ENCODE measurements around the gene PTGR1.

Gene PTGR1

DNA sequence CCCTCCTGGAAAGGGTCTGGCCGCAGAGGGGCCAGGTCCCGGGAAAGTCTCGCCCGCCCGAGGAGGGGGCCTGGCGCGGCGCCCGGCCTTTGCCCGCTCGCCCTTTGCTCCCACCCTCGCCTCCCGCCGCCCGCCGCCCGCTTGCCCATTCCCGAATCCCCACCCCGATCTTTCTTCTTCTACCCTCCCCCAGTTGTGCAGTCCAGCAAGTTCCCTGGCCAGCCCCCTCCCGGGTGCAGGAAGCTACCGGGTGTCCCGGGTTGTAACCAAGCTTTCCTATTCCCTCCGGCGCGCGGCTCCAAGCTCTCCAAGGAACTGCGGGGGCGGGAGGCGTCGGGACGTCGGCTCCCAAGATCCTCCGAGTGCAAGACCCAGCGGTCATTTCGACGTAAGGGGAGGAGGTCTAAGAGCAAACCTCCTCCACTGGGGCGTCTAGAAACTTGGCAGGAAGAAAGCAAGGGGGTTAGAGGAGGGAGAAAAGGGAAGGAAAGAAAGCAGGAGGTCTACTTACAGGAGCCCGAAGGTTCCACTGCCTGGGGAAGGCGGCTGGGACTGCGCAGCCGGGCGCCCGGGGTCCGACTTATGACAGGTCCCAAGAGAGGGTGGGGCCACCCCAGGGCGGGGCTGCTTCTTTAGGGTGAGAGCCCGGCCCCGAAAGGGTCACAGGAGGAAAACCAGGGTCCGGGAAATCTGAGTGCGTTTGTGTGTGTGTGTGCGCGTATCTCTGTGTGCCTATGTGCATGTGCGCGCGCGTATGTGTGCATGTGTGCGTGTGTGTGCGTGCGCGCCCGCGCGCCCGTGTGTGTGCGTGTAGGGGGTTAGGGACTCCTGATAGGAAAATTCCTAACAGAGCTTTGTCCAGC is at the start of gene PTGR1:
PTGR1 (minus strand) TSS at position 556 of the 863 bp plus-strand sequence. CDS start 2,225 bp downstream, outside the sequence.
- peak; percentile 90 for DNase-seq (ENCODE audit: low spot score)
- peak within 1 kb of the TSS; percentile 58 to 91 for H3K27ac ChIP-seq
- no peak for TF ChIP-seq CTCF (IDR thresholded peaks at IDR 0.05)
- H3K4me3 ChIP-seq, result peak within 1 kb of the TSS; percentile 86

GRCh38 chr9:111649016-111649415 is 49.6 kb upstream of the PTGR1 start:
- Histone ChIP-seq H3K4me3 (no peak overlapping the region), H3K27ac (no peak overlapping the region)
- DNase-seq (ENCODE audit: low spot score), result no peak
- no peak for TF ChIP-seq CTCF (IDR thresholded peaks at IDR 0.05)

DNA sequence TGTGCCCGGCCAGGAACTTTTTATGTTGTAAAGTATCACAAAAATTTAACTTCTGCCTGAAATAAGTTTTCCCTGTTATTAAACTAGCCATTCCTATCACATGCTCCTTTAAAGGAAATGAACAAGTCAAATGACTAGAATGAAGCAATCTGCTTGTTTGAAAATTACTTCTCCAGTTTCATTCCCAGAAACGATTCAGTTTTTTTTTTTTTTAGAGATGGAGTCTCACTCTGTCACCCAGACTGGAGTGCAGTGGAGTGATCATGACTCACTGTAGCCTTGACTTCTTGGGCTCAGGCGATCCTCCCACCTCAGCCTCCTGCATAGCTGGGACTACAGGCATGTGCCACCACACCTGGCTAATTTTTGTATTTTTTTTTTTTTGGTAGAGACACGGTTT is 48.6 kb upstream of the PTGR1 start:
- Histone ChIP-seq H3K4me3 (no peak overlapping the region), H3K27ac (peak overlapping the region in 1 of 2 donors; percentile 34)
- no peak for TF ChIP-seq CTCF (IDR thresholded peaks at IDR 0.05)
- DNase-seq (ENCODE audit: low spot score), result no peak

DNA sequence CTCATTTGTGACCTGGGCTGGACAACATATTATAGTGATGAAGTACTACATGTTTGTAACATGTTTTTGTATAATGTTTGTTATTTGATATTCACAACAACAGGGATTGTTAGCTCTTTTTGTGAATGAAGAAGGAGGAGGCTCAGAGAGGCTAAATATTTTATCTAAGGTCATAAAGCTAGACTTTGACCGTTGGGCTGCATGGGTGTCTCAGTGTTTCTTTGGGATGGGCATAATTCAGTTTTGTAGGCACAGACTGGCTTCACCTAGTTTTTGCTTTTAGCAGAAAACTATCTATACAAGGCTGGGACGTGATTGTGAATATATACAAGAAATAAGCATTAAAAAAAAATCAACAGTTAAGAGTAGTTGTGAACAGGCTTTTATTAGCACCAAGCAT is 47.0 kb upstream of the PTGR1 start:
- Histone ChIP-seq H3K27ac (no peak overlapping the region), H3K4me3 (no peak overlapping the region)
- no peak for DNase-seq (ENCODE audit: low spot score)
- no peak for TF ChIP-seq CTCF (IDR thresholded peaks at IDR 0.05)

GRCh38 chr9:111645806-111646205 is 46.4 kb upstream of the PTGR1 start:
- no peak for TF ChIP-seq CTCF (IDR thresholded peaks at IDR 0.05)
- Histone ChIP-seq H3K4me3 (no peak overlapping the region), H3K27ac (no peak overlapping the region)
- DNase-seq (ENCODE audit: low spot score), result no peak

GRCh38 chr9:111644195-111644772 is 44.8 kb upstream of the PTGR1 start:
- Histone ChIP-seq H3K4me3 (no peak overlapping the region), H3K27ac (no peak overlapping the region)
- no peak for DNase-seq (ENCODE audit: low spot score)
- TF ChIP-seq CTCF (IDR thresholded peaks at IDR 0.05), result no peak
